GM12873 (cell line): ENCODE measurements around the gene BANP.

ENCODE experiments used
- CTCF ChIP-seq: IDR thresholded peaks from 2 replicates; pipeline ENCODE4 v1.5.1; 2012; ENCODE audit warnings: low read depth, mild to moderate bottlenecking, moderate library complexity, low read length, control low read depth; ENCODE audit not compliant: insufficient read depth; ENCODE audit errors: missing control alignments

The BANP gene

DNA sequence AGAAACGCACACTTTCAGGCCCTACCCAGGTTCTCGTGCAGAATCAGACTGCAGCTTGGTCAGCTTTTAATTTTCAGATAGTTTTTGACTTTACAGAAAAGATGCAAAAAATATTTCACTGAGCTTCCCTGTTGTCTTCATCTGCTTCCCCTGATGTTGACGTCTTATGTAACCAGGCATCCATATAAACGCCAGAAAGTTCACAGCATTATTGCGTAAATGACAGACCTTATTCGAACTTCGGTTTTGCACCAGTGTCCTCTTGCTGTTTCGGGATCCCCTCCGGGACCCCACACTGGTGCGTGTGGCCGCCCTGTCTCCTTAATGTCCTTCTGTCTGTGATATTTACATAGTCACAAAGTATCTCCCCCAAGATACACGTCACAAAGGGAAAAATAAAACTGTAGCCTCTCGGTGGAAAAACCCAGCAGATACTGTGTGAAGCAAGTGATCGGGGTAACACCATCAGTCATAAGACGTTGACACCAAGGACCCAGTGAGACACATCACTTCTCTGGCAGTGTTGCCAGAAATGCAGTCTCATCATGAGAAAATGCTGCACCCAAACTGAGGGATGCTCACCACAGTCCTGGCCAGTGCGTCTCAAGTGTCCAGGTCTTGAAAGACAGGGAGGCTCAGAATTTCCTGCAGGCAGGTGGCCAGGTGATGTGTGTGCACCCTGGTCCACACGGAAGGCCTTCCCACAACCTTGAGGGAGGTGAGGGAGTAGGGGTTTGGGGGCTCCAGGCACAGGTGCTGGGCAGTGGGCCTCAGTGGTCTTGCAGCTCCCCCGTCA is 4.3 kb downstream of the BANP start:
- TF ChIP-seq CTCF, result no peak

DNA sequence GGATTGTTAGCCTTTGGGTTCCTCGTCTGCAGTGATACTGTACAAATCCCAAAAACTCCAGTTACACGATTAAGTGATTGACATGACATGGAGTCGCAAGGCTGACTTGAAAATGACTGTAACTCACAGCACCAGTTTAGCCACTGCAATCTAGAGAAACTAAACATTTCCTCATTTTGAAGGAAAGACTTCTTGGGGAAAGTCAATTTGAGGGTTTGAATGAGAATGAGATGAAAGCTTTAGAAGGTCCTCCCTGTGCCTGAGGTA is 4.8 kb downstream of the BANP start:
- no peak for TF ChIP-seq CTCF

- peak; percentile 69 for TF ChIP-seq CTCF
These were observed 5.4 kb downstream of the BANP start for GRCh38 chr16:87956365-87957231.

GRCh38 chr16:87957296-87958094 is 6.3 kb downstream of the BANP start:
- TF ChIP-seq CTCF, result no peak

GRCh38 chr16:87958632-87959031 is 7.4 kb downstream of the BANP start:
- TF ChIP-seq CTCF, result no peak

GRCh38 chr16:87959391-87959990 is 8.3 kb downstream of the BANP start:
- TF ChIP-seq CTCF, result peak; percentile 11

GRCh38 chr16:87960296-87960695 is 9.1 kb downstream of the BANP start:
- no peak for TF ChIP-seq CTCF
